GM08714 (cell line): ENCODE data around the gene IL19.

Source experiments
- H3K4me3 ChIP-seq: fragments of 200-500 bp; sonication (Bioruptor generic); 2 replicates; pipeline ENCODE4 v1.5.1; 2014; ENCODE audit warnings: mild to moderate bottlenecking, low read length, inconsistent platforms
- ZNF274 ChIP-seq: IDR thresholded peaks from 2 replicates; pipeline ENCODE4 v1.6.1; 2012; ENCODE audit warnings: mild to moderate bottlenecking, low read depth, low read length

IL19 gene

DNA sequence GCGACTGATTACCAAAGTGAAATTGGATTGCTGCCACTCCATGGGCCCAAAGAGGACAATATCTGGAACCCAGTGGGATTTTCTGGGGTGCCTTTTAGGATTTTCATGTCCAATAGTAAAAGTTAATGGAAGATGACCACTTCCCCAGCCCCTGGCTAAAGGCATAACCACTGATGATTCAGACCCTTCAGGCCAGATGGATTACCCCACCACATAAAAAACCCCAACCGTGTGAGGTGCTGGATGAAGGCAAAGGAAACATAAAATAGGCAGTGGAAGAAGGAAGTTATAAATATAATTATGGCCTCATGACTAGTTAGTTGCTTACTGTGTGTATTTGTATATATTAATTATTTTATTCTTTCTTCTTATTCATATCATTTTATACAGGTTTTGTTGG is 41.9 kb downstream of the IL19 start:
- TF ChIP-seq ZNF274, result no peak
- no peak overlapping the region for H3K4me3 ChIP-seq

DNA sequence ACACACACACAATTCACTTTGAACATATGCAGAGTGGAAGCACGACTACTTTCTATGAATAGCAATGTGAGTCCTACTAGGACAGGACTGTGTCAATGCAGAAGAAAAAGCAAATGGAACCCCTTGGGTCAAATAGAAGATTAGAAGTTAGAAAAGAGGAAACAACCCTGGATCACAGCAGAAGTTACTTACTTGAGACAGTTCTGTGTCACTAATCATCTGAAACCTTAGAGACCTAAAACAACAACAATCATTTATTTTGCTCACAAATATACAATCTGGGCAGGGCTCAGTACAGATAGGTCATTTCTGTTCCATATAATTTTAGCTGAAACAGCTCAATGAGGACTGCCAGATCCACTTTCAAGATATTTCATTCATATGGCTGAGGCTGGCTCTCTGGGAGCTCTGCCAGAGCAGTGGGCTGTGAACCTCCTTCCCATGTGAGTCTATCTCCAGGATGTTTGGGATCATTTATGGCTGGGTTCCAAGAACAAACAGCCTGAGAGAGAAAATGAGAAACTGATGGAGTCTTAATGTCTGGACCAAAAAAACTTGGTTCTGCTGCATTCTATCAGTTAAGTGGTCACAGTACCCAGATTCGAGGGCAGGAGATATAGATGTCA is 44.3 kb downstream of the IL19 start:
- H3K4me3 ChIP-seq, result no peak overlapping the region
- no peak for TF ChIP-seq ZNF274

DNA sequence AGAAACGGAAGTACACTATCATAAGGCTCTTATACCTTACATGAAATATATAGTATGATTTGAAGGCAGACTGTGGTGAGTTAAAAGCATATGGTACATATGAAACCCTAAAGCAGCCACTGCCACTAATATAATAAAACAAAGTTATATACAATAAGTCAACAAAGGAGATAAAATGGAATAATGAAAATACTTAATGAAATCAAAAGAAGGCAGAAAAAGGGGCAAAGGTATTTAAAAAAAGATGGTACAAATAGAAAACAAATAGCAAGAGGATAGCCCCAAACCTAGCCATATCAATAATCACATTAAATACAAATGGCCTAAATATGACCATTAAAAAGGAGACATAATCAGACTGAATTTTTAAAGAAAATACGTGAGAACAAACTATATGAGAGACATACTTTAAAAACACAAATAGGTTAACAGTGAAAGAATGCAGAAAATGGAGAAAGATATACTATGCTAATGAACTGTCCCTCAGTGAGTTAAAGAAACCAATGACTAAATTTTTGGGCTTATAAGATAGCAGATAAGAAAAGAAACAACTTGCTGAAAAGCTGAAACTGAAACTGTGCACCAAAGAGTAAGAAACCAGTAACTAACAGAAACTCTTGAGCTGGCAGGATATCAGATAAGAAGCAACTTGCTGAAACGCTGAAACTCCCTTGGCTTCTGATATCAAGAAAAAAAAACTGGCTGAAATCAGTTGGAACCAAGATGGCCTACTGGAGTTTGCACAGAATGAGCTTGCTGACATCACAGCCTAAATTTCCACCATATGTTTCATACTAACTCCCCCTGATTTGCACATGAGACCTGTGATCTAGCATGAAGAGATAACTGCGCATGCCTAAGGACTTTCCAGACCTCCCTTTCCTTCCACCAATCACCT is 46.1 kb downstream of the IL19 start:
- no peak for TF ChIP-seq ZNF274
- H3K4me3 ChIP-seq, result peak overlapping the region; percentile 39; the same call in 1 of the 2 replicates

DNA sequence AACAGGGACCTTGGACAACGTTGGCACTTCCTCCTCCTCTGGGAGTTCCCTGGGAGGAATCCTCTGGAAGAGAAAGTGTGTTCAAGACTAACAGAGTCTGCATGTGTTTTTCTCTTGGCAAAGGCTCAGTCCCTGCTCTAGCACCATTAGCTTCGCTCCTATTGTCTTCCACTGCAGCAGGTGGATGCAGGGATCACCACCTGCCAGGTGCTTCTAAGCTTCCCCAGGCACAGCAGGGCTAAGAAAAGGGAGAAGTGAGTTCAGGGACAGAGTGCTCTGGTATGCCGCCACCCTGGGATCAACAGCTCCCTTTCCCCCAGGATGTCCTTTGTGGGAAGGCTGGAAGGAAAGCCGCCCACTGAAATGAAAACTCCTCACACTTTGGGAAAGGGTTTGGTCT is 50.9 kb downstream of the IL19 start:
- TF ChIP-seq ZNF274, result no peak
- H3K4me3 ChIP-seq, result no peak overlapping the region

DNA sequence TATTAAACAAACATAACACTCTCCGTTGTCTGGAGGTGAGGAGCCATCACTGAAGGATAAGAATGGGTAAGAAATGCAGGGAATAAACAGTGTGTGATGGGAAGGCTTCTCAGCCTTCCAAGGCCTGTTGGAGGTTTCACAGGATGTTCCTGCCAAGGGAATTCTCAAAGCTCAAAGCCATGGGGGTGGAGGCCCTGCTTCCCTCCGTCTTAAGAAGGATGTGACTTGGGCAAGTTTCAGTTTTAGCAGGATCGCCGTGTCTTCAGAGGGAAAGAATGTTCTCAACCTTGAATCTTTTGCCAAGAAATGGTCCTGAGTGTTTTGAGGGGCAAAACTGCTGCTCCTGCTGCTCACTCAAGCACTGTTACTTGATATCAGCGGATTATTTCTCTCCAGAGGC is 53.2 kb downstream of the IL19 start:
- TF ChIP-seq ZNF274, result no peak
- H3K4me3 ChIP-seq, result no peak overlapping the region

DNA sequence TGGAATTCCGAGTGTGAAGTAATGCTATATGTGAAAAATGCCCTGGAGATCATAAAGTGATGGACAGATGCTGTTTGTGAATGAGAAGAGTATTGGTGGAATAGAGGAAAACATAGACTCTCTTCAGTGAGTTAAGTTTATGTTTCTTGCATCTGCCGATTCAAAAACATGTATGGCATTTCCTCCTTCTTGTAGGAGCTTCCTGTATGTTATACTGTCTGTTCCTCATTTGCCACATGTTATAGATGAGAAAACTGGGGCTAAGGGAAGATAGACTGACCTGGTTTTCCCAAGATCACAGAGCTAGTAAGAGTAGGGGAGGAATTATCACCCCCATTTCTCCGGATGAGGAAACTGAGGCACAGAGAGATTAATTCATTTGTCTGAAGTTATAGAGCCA is 53.8 kb downstream of the IL19 start:
- H3K4me3 ChIP-seq, result no peak overlapping the region
- no peak for TF ChIP-seq ZNF274

DNA sequence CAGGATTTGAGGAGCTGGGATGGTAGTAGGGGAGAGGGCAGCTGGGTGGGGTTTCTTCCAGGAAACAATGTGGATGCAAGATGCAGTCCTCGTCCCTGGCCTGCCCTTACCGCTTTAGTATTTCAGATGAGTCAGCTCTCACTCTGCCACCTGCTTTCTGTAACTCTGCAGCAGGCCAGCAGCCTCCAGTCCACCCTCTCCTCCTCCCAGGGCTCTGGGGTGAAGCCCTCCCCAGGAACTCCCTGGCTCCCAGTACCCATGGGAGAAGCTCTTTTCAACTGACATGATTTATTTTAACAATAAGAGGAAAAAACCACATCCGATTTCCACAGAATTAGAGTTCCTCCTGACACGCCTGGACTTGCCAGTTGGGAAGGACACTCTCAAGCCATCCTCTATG is 55.8 kb downstream of the IL19 start:
- TF ChIP-seq ZNF274, result no peak
- H3K4me3 ChIP-seq, result no peak overlapping the region

DNA sequence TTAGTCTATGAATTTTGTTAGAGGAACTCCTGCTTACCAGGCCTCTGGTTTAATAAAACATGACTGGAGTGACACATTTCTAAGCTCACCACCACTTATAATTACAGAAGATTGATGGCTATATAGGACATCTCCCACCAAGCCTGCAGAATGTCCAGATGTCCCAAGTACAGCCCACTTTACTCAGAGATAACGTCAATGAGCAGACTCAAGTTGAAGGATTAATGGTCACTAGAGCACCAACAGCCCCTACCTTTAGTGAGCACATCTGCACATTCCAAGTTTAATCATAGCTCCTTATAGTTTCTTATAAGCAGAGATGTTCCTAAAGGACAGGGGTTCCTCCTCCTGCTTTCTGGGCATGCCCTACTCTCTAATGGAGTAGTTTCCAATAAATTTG is 57.5 kb downstream of the IL19 start:
- H3K4me3 ChIP-seq, result no peak overlapping the region
- TF ChIP-seq ZNF274, result no peak

DNA sequence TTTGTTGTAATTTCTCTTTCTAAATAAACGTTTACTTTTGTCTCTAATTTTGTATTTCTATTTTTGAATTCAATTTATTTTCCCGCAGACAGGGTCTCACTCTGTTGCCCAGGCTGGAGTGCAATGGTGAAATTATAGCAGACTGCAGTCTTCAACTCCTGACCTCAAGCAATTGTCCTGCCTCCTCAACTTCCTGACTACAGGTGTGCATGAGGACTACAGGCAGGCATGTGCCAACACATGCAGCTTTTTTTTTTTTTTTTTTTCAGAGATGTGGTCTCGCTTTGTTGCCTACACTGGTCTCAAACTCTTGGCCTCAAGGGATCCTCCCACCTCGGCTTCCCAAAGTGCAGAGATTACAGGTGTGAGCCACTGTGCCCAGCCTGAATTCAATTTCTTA is 58.2 kb downstream of the IL19 start:
- no peak overlapping the region for H3K4me3 ChIP-seq
- no peak for TF ChIP-seq ZNF274

DNA sequence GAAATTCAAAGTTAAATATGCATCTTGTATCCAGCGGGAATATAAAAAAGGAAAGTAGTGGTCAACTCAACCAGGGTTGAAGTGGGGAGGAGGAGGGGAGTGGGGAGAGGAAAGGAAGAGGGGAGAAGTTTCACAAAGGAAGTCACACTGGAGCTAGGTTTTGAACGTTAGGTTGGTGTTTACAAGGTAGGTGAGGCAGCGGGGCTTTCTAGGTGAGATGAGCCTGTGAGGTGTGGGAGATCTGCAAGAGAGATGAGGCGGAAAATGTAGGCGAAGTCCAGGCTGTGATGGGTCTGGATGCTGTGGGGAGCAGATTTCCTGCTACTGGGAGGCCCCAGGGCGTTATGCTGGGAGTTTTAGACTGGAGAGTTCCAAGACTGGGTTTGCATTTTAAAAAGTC is 58.7 kb downstream of the IL19 start:
- no peak for TF ChIP-seq ZNF274
- H3K4me3 ChIP-seq, result no peak overlapping the region

DNA sequence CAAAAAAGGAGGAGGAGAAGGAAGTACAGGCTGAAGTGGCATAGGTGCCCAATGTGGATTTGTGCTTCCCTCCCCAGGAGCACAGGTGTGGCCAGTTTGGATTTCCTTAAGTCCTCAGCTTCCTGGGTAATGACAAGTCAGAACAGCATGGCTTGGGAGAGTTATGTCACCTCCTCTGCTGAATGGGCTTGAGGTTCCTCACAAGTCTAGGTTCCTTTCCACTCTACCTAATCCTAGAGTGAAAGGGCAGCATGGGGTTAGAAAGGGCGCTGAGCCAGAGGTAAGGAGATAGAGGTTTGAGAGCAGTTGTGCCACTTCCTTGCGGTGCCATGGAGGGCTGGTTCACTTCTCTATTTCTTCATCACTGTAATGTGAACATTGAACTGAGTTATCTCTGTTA is 59.3 kb downstream of the IL19 start:
- H3K4me3 ChIP-seq, result no peak overlapping the region
- no peak for TF ChIP-seq ZNF274

DNA sequence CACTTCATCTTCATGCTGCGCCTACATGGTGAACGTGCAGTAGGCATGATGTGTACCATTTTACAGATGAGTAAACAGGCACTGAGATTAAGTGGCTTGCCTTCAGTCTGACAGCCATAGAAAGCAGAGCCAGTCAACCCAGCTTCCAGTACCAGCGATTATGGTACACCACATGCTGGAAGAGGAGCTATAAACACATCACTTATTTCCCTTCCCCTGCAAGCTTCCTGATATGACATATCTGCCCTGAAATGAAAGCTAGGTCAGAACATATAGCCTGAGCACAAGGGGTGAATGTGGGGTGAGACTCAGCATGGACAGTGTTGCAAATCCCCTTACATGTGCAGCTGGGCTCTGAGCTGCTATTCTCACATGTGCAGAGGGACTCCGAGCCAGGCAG is 61.1 kb downstream of the IL19 start:
- no peak for TF ChIP-seq ZNF274
- H3K4me3 ChIP-seq, result no peak overlapping the region

DNA sequence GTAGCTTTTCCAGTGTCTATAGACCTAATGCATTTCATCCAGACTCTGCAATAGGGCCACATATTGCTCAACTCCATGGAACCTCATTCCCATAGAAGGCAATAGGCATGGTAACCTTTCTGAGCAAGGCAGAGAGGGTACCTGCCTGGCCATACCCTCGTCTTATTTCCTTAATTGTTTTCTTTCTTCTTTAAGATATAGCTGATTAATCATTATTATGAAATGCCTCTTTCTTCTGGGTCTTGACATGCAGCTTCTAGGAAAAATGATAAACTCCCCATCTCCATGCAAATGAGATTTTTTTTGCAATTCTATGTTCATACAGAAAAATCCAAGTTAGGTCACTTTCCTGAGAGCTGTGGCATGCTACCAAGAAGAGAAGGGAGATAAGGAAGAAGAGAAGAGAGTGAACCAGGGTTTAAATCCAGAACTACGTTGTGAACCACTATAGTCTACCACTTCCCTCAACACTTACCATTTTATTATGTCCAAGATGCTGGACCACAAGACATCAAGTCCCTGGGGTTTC is 61.8 kb downstream of the IL19 start:
- no peak overlapping the region; the same call in 1 of the 2 replicates for H3K4me3 ChIP-seq
- TF ChIP-seq ZNF274, result no peak

DNA sequence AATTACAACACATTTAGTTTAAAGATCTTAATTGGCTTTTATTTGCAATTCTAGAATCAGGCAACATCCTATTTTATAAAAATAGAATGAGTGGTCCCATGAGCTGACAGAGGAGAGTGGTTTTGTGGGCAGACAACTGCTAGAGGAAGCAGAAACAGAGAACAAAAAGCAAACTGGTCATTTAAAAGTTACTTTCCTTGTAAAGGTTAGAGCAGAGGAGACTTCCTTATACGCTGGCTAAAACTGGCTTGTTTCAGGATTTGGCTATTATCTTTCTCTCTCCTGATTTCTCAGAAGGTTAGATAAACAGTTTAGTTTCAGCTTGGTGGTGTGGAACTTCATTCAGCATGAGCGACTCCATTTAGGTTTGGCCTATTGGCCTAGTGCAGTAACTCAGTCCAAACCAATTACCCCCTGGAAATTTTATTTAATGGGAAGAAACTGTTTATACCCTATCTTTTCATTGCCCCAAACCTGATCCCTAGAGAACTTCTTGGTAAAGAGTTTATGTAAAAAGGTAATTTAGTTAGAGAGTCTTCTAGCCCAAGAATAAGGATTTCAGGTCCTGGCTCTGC is 62.6 kb downstream of the IL19 start:
- no peak overlapping the region for H3K4me3 ChIP-seq
- no peak for TF ChIP-seq ZNF274

DNA sequence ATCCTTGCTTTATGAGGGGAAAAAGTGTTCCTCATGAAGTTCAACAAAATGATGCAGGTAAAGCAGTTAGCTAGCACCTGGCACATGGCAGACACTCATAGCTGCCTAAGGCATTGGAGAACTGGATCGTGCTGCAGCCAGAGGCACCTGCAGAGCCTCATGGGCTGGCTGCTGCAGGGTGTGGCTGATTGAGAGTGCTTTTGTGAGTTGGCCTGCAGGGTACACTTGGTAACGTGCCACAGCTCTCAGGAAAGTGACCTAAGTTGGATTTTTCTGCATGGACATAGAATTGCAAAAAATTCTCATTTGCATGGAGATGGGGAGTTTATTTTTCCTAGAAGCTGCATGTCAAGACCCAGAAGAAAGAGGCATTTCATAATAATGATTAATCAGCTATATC is 63.2 kb downstream of the IL19 start:
- no peak for TF ChIP-seq ZNF274
- no peak overlapping the region for H3K4me3 ChIP-seq
